ENCODE results near the gene TRIML2. TPM values are rescaled to one million over a fixed set of nuclear protein-coding genes. Genes with fewer than 3 reads are reported as not detected.

TRIML2 gene
- total RNA-seq, 1 donor from 2014 or later, result not detected

GRCh38 chr4:188106454-188106853 lies 2.9 kb downstream of the TRIML2 start:
- H3K36me3 Mint-ChIP-seq, result no peaks in the 10 kb centered on the region
- no peaks in the 10 kb centered on the region for H3K9me3 Mint-ChIP-seq
- H3K27ac Mint-ChIP-seq, result no peak overlapping the region
- H3K4me1 Mint-ChIP-seq, result peaks cover 28% of the 10 kb centered on the region
- no peak overlapping the region for H3K4me3 Mint-ChIP-seq
- DNase-seq (ENCODE audit: low spot score in 2 of 2, unreplicated experiment in 2 of 2), result no peak
- TF ChIP-seq CTCF (IDR thresholded peaks at IDR 0.05; ENCODE audit: unreplicated experiment), result no peak
- H3K27me3 Mint-ChIP-seq (ENCODE audit: low read depth), result no peaks in the 10 kb centered on the region

GRCh38 chr4:188092824-188093223 lies 16.6 kb downstream of the TRIML2 start:
- Mint-ChIP-seq H3K27me3 (ENCODE audit: low read depth) (no peaks in the 10 kb centered on the region), H3K36me3 (no peaks in the 10 kb centered on the region), H3K4me3 (no peak overlapping the region), H3K4me1 (no peaks in the 10 kb centered on the region), H3K27ac (no peak overlapping the region), H3K9me3 (peaks cover 4% of the 10 kb centered on the region)
- TF ChIP-seq CTCF (IDR thresholded peaks at IDR 0.05; ENCODE audit: unreplicated experiment), result no peak
- no peak for DNase-seq (ENCODE audit: low spot score in 2 of 2, unreplicated experiment in 2 of 2)

- no peaks in the 10 kb centered on the region for H3K27me3 Mint-ChIP-seq (ENCODE audit: low read depth)
- H3K36me3 Mint-ChIP-seq, result no peaks in the 10 kb centered on the region
- peaks cover 12% of the 10 kb centered on the region for H3K4me1 Mint-ChIP-seq
- no peak overlapping the region for H3K4me3 Mint-ChIP-seq
- no peak for TF ChIP-seq CTCF (IDR thresholded peaks at IDR 0.05; ENCODE audit: unreplicated experiment)
- peaks cover 3% of the 10 kb centered on the region for H3K9me3 Mint-ChIP-seq
- DNase-seq (ENCODE audit: low spot score in 2 of 2, unreplicated experiment in 2 of 2), result no peak
- H3K27ac Mint-ChIP-seq, result no peak overlapping the region
These were observed 22.5 kb downstream of the TRIML2 start for GRCh38 chr4:188086858-188087257.

GRCh38 chr4:188082796-188083195 lies 26.6 kb downstream of the TRIML2 start:
- no peak for DNase-seq (ENCODE audit: low spot score in 2 of 2, unreplicated experiment in 2 of 2)
- TF ChIP-seq CTCF (IDR thresholded peaks at IDR 0.05; ENCODE audit: unreplicated experiment), result no peak
- Mint-ChIP-seq H3K36me3 (no peaks in the 10 kb centered on the region), H3K27ac (peak overlapping the region; percentile 0), H3K4me1 (peaks cover 23% of the 10 kb centered on the region), H3K4me3 (no peak overlapping the region), H3K9me3 (no peaks in the 10 kb centered on the region), H3K27me3 (ENCODE audit: low read depth) (no peaks in the 10 kb centered on the region)

- DNase-seq (ENCODE audit: low spot score in 2 of 2, unreplicated experiment in 2 of 2), result no peak
- H3K4me3 Mint-ChIP-seq, result no peak overlapping the region
- H3K27ac Mint-ChIP-seq, result no peak overlapping the region
- no peaks in the 10 kb centered on the region for H3K36me3 Mint-ChIP-seq
- H3K27me3 Mint-ChIP-seq (ENCODE audit: low read depth), result no peaks in the 10 kb centered on the region
- no peaks in the 10 kb centered on the region for H3K9me3 Mint-ChIP-seq
- peaks cover 22% of the 10 kb centered on the region for H3K4me1 Mint-ChIP-seq
- TF ChIP-seq CTCF (IDR thresholded peaks at IDR 0.05; ENCODE audit: unreplicated experiment), result no peak
These were observed 31.3 kb downstream of the TRIML2 start for GRCh38 chr4:188078116-188078515.

- H3K4me3 Mint-ChIP-seq, result no peak overlapping the region
- no peaks in the 10 kb centered on the region for H3K36me3 Mint-ChIP-seq
These were observed 33.2 kb downstream of the TRIML2 start for GRCh38 chr4:188076169-188076568.

More at GRCh38 chr4:188076169-188076568, 33.2 kb downstream of the TRIML2 start:
- Mint-ChIP-seq H3K27ac (no peak overlapping the region), H3K27me3 (ENCODE audit: low read depth) (no peaks in the 10 kb centered on the region), H3K4me1 (peaks cover 8% of the 10 kb centered on the region), H3K9me3 (no peaks in the 10 kb centered on the region)
- no peak for TF ChIP-seq CTCF (IDR thresholded peaks at IDR 0.05; ENCODE audit: unreplicated experiment)
- DNase-seq (ENCODE audit: low spot score in 2 of 2, unreplicated experiment in 2 of 2), result no peak
